Erythroblast (primary cell): ENCODE results near the gene TMPRSS5.

Experiments
- GATA1 ChIP-seq: IDR thresholded peaks from 2 replicates; pipeline ENCODE4 v1.6.1; 2011; ENCODE audit warnings: low read depth, mild to moderate bottlenecking, control low read depth, low read length, moderate library complexity
- POLR2A ChIP-seq: IDR thresholded peaks from 2 replicates; pipeline ENCODE4 v1.6.1; 2011; ENCODE audit warnings: mild to moderate bottlenecking, low read length

DNA sequence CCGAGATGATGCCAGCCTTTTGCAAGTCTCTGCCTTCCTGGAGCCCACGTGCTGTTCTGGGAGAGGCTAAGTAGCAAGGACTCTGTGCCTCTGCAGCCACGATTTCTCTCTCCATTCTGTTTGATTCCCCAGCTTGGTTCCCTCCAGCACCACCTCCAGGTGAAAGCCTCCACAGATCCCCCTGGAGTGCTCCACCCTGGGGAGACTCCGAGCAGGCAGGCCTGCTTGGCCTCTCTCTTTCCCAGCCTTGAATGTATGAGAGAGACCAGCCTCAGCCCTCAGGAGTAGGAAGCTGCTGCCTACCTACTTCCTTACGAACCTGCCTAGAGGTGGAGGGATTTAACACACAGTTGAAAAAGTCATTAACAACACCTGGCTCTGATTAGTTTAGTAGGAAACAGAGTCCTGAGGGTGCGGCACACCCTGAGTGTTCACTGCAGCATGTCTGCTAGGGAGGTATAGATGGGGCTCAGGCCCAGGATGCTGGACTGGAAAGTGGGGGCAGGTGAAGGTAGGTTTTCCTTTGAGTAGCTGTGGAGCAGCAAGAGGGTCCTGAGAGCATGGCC lies 22.5 kb downstream of the TMPRSS5 start:
- no peak for TF ChIP-seq POLR2A
- no peak for TF ChIP-seq GATA1
